HCT116 (cell line): ENCODE measurements around the gene RLBP1. TPM values are rescaled to one million over a fixed set of nuclear protein-coding genes. Genes with fewer than 3 reads are reported as not detected.

Source experiments
- ATAC-seq: fragments of 200-7000 bp; cut with Tn5 transposase; 2 replicates; pipeline ENCODE4 v1.9.1; 2020; ENCODE audit warnings: mild to moderate bottlenecking, moderate library complexity
- BruUV-seq: library from RNA; stranded (reverse); fragments of 400-500 nt; replicated peaks from 2 replicates; lab custom pipeline; 2021; lab: Mats Ljungman, UMichigan
- CTCF ChIA-PET: fragments of 300-600 bp; sonication (Branson Sonifier 250); formaldehyde crosslinking; loops from one replicate; lab custom pipeline; 2021; ENCODE audit warnings: antibody characterized with exemption; lab: Charles Lee
- POLR2A ChIA-PET: fragments of 300-600, 350-600 bp; sonication (Branson Sonifier 250); formaldehyde crosslinking; loops from one replicate; lab custom pipeline; 2021; ENCODE audit warnings: antibody characterized with exemption; lab: Charles Lee
- RAD21 ChIA-PET, 2 experiments: fragments of 300-600 bp; sonication (Branson Sonifier 250); formaldehyde crosslinking; loops; one replicate each; lab custom pipeline; 2023; ENCODE audit warnings: low total read pairs in 2 of 2; ENCODE audit not compliant: uncharacterized antibody in 2 of 2, unreplicated experiment in 2 of 2, low non-redundant PET in 1 of 2; lab: Charles Lee
- DNase-seq: peaks from one replicate; pipeline ENCODE4 v3.0.0-alpha.2; 2010; ENCODE audit warnings: low read depth, low spot score
- H2AFZ ChIP-seq: fragments of 200-600 bp; shearing (Covaris generic), sonication (generic); 2 replicates; pipeline ENCODE4 v1.6.1; 2017; ENCODE audit warnings: low read depth, mixed run types, mixed read lengths, antibody characterized with exemption, low read length; ENCODE audit not compliant: poor library complexity, severe bottlenecking
- H3K27ac ChIP-seq: 2 replicates; pipeline ENCODE4 v1.5.1; 2012; ENCODE audit warnings: low read depth, low read length
- H3K27me3 ChIP-seq: fragments of 200-600 bp; sonication (generic); 2 replicates; pipeline ENCODE4 v1.6.1; 2016; ENCODE audit warnings: mixed run types, low read length, mixed read lengths; ENCODE audit not compliant: insufficient read depth
- H3K36me3 ChIP-seq, 2 experiments: fragments of 200-500 bp in 1 of 2; fragments of 200-600 bp in 1 of 2; sonication (Bioruptor generic) in 1 of 2; sonication (generic) in 1 of 2; 2 replicates each; pipeline versions ENCODE4 v1.5.1 to v1.6.1; 2014 to 2016; ENCODE audit warnings: low read length in 2 of 2, inconsistent platforms in 1 of 2, mixed read lengths in 1 of 2, mixed run types in 1 of 2; ENCODE audit not compliant: insufficient read depth in 2 of 2, control insufficient read depth in 1 of 2
- H3K4me1 ChIP-seq, 2 experiments: fragments of 200-600 bp in 1 of 2; sonication (generic) in 1 of 2; 2 replicates each; pipeline versions ENCODE4 v1.5.1 to v1.6.1; 2012 to 2017; ENCODE audit warnings: low read length in 2 of 2, inconsistent platforms in 1 of 2, mild to moderate bottlenecking in 1 of 2, mixed read lengths in 1 of 2, mixed run types in 1 of 2, moderate library complexity in 1 of 2; ENCODE audit not compliant: insufficient read depth in 2 of 2, control insufficient read depth in 1 of 2
- H3K4me2 ChIP-seq: fragments of 200-600 bp; sonication (generic); 2 replicates; pipeline ENCODE4 v1.6.1; 2017; ENCODE audit warnings: mixed run types, low read length, mixed read lengths
- H3K4me3 ChIP-seq, 2 experiments: fragments of 200-600 bp in 1 of 2; sonication (generic) in 1 of 2; replicated peaks in 1 of 2; 2 replicates each; pipeline ENCODE4 v1.5.1; 2011 to 2016; ENCODE audit warnings: low read length in 2 of 2, control low read depth in 1 of 2, low read depth in 1 of 2, mild to moderate bottlenecking in 1 of 2, mixed read lengths in 1 of 2, mixed run types in 1 of 2
- H3K79me2 ChIP-seq: fragments of 200-600 bp; sonication (generic); 2 replicates; pipeline ENCODE4 v1.6.1; 2017; ENCODE audit warnings: mild to moderate bottlenecking, mixed run types, low read length, moderate library complexity, mixed read lengths; ENCODE audit not compliant: insufficient read depth
- H3K9ac ChIP-seq: fragments of 200-600 bp; sonication (generic); 2 replicates; pipeline ENCODE4 v1.6.1; 2016; ENCODE audit warnings: low read length, mixed read lengths
- H3K9me2 ChIP-seq: fragments of 200-600 bp; sonication (generic), shearing (Covaris generic); 2 replicates; pipeline ENCODE4 v1.6.1; 2017; ENCODE audit warnings: mixed run types, mild to moderate bottlenecking, moderate library complexity; ENCODE audit not compliant: insufficient read depth
- H3K9me3 ChIP-seq, 2 experiments: fragments of 200-500 bp in 1 of 2; fragments of 200-600 bp in 1 of 2; sonication (Bioruptor generic) in 1 of 2; sonication (generic) in 1 of 2; 2 replicates each; pipeline ENCODE4 v1.6.1; 2014 to 2017; ENCODE audit warnings: low read length in 2 of 2, mixed read lengths in 2 of 2, inconsistent platforms in 1 of 2, low read depth in 1 of 2, mild to moderate bottlenecking in 1 of 2, mixed run types in 1 of 2, moderate library complexity in 1 of 2; ENCODE audit not compliant: control insufficient read depth in 1 of 2, insufficient read depth in 1 of 2
- H4K20me1 ChIP-seq: fragments of 200-600 bp; sonication (generic), shearing (Covaris generic); 2 replicates; pipeline ENCODE4 v1.6.1; 2017; ENCODE audit warnings: mixed run types, mild to moderate bottlenecking, moderate library complexity; ENCODE audit not compliant: insufficient read depth
- ATF3 ChIP-seq: IDR thresholded peaks from 2 replicates; pipeline ENCODE4 v1.6.1; 2012
- CBX3 ChIP-seq: IDR thresholded peaks from 2 replicates; pipeline ENCODE4 v1.6.1; 2012; ENCODE audit warnings: low read depth
- CEBPB ChIP-seq: IDR thresholded peaks from 2 replicates; pipeline ENCODE4 v1.6.1; 2012; ENCODE audit warnings: low read depth
- EGR1 ChIP-seq: IDR thresholded peaks from 2 replicates; pipeline ENCODE4 v1.6.1; 2012; ENCODE audit warnings: low read depth
- JUND ChIP-seq: IDR thresholded peaks from 2 replicates; pipeline ENCODE4 v1.6.1; 2012
- POLR2A ChIP-seq: IDR thresholded peaks from 2 replicates; pipeline ENCODE4 v1.7.0; 2011; ENCODE audit warnings: borderline replicate concordance; ENCODE audit not compliant: insufficient read depth, insufficient read length; ENCODE audit errors: extremely low read depth
- TCF7L2 ChIP-seq: IDR thresholded peaks from 2 replicates; pipeline ENCODE4 v1.7.0; 2011; ENCODE audit warnings: borderline replicate concordance, inconsistent platforms; ENCODE audit not compliant: insufficient read depth, insufficient read length; ENCODE audit errors: extremely low read depth
- YY1 ChIP-seq: IDR thresholded peaks from 2 replicates; pipeline ENCODE4 v1.6.1; 2011; ENCODE audit warnings: low read length, low read depth, moderate library complexity, mild to moderate bottlenecking; ENCODE audit not compliant: insufficient replicate concordance; ENCODE audit errors: extremely low read depth
- ZNF274 ChIP-seq: fragments of 200-500 bp; sonication (Bioruptor generic); IDR thresholded peaks from 2 replicates; pipeline ENCODE4 v1.6.1; 2014; ENCODE audit warnings: mild to moderate bottlenecking, low read depth, low read length, inconsistent platforms
- intact Hi-C: fragments of 100-400 bp; cut with micrococcal nuclease; formaldehyde crosslinking; loops from 2 replicates; pipeline ENCODE4 v1.10.0; 2022
- total RNA-seq: library from RNA; stranded (reverse); gene quantifications from one replicate; pipeline ENCODE4 v1.2.1, GENCODE V29; 2021; ENCODE audit not compliant: unreplicated experiment

RLBP1 gene
- total RNA-seq, 1 experiment from 2014 or later: 0.12 TPM

- POLR2A ChIA-PET: no interaction called here
- DNase-seq (no peak), ATAC-seq (no peak)
- Histone ChIP-seq H3K79me2 (no peaks in the 10 kb centered on the region), H3K4me3 (no peak overlapping the region), H3K27me3 (no peaks in the 10 kb centered on the region), H4K20me1 (no peaks in the 10 kb centered on the region), H3K4me2 (no peak overlapping the region), H3K9me3 (no peaks in the 10 kb centered on the region), H3K4me1 (peaks cover 0 to 5% of the 10 kb centered on the region in 2 experiments; a peak in 2 of 4 replicates), H3K36me3 (no peaks in the 10 kb centered on the region), H2AFZ (no peak overlapping the region), H3K9me2 (no peaks in the 10 kb centered on the region), H3K9ac (no peak overlapping the region), H3K27ac (no peak overlapping the region)
- no TSS peak for BruUV-seq
- intact Hi-C loops: no loop called here
- RAD21 ChIA-PET: no interaction called here
- CTCF ChIA-PET: no interaction called here
- TF ChIP-seq ATF3: no peak
These were observed 9.7 kb downstream of the RLBP1 start for GRCh38 chr15:89211678-89212170.

GRCh38 chr15:89209057-89209456 is 12.3 kb downstream of the RLBP1 start:
- Histone ChIP-seq H3K4me3 (no peak overlapping the region), H3K9ac (no peak overlapping the region), H3K4me1 (peaks cover 0 to 7% of the 10 kb centered on the region in 2 experiments; a peak in 2 of 4 replicates), H3K9me3 (no peaks in the 10 kb centered on the region), H2AFZ (no peak overlapping the region), H3K9me2 (no peaks in the 10 kb centered on the region), H4K20me1 (no peaks in the 10 kb centered on the region), H3K36me3 (no peaks in the 10 kb centered on the region), H3K27ac (no peak overlapping the region), H3K4me2 (no peak overlapping the region), H3K27me3 (no peaks in the 10 kb centered on the region), H3K79me2 (no peaks in the 10 kb centered on the region)
- no TSS peak for BruUV-seq
- ChIA-PET RAD21 (no interaction called here), POLR2A (no interaction called here), CTCF (no interaction called here)
- DNase-seq (no peak), ATAC-seq (no peak)
- intact Hi-C loops: no loop called here
- TF ChIP-seq TCF7L2 (no peak), POLR2A (no peak), CEBPB (no peak), YY1 (no peak), ZNF274 (no peak), ATF3 (no peak), EGR1 (no peak), CBX3 (no peak), JUND (no peak)
